ENCODE measurements around the gene POLR1E.
"Not testable (repeated sequence)": the region's sequence is repeated elsewhere in the genome, so short reads cannot be mapped to it uniquely, and the experiment has no call there.

The POLR1E gene

GRCh38 chr9:37465249-37466036, 20.3 kb upstream of the POLR1E start, which contains the start of gene ZBTB5:
ZBTB5 (minus strand) TSS chr9:37465450; CDS start chr9:37442551, 22,899 bp downstream.
- peak; percentile 100 for DNase-seq

- DNase-seq: peak; percentile 85
Observed at GRCh38 chr9:37466037-37466709, 19.6 kb upstream of the POLR1E start.

GRCh38 chr9:37467530-37467929, 18.2 kb upstream of the POLR1E start:
- DNase-seq: not testable (repeated sequence)

GRCh38 chr9:37468620-37469019, 17.1 kb upstream of the POLR1E start:
- no peak for DNase-seq

GRCh38 chr9:37471942-37472684, 13.6 kb upstream of the POLR1E start:
- peak; percentile 98 for DNase-seq

GRCh38 chr9:37473982-37474381, 11.8 kb upstream of the POLR1E start:
- DNase-seq: not testable (repeated sequence)

GRCh38 chr9:37474438-37474837, 11.3 kb upstream of the POLR1E start:
- DNase-seq: no peak

- DNase-seq: no peak
Observed at GRCh38 chr9:37476930-37477329, 8.8 kb upstream of the POLR1E start.

GRCh38 chr9:37477443-37477842, 8.3 kb upstream of the POLR1E start:
- DNase-seq: peak; percentile 28

- not testable (repeated sequence) for DNase-seq
Observed at GRCh38 chr9:37477987-37478619, 7.6 kb upstream of the POLR1E start.

GRCh38 chr9:37480759-37481158, 5.0 kb upstream of the POLR1E start:
- DNase-seq: no peak

- DNase-seq: no peak
Observed at GRCh38 chr9:37486256-37486615, 488 bp downstream of the POLR1E start.

- peak; percentile 88 for DNase-seq
Observed at GRCh38 chr9:37486616-37487548, 1.1 kb downstream of the POLR1E start.

- DNase-seq: no peak
Observed at GRCh38 chr9:37491939-37492338, 6.2 kb downstream of the POLR1E start.

- no peak for DNase-seq
Observed at GRCh38 chr9:37495571-37495970, 9.8 kb downstream of the POLR1E start.

- DNase-seq: no peak
Observed at GRCh38 chr9:37496020-37496419, 10.3 kb downstream of the POLR1E start.

GRCh38 chr9:37497320-37497719, 11.6 kb downstream of the POLR1E start:
- DNase-seq: no peak

GRCh38 chr9:37498457-37498856, 12.7 kb downstream of the POLR1E start:
- DNase-seq: no peak

GRCh38 chr9:37499297-37499696, 13.5 kb downstream of the POLR1E start:
- no peak for DNase-seq

GRCh38 chr9:37501957-37502596, 16.3 kb downstream of the POLR1E start:
- DNase-seq: no peak

- DNase-seq: no peak
Observed at GRCh38 chr9:37503736-37504135, 18.0 kb downstream of the POLR1E start.

All from fibroblast of skin of abdomen (primary cell).